HG03354 (cell line): ENCODE data around the gene CTAGE4.
A peak's percentile ranks its signal among the peaks of the same experiment; 100 is the strongest.
"Not testable (repeated sequence)": the region's sequence is repeated elsewhere in the genome, so short reads cannot be mapped to it uniquely, and the experiment has no call there.

Source experiments
- ATAC-seq: cut with Tn5 transposase; IDR thresholded peaks from one replicate; pipeline ENCODE4 v1.9.1; 2021; ENCODE audit warnings: mild to moderate bottlenecking; ENCODE audit not compliant: unreplicated experiment, poor library complexity, severe bottlenecking

Gene CTAGE4

DNA sequence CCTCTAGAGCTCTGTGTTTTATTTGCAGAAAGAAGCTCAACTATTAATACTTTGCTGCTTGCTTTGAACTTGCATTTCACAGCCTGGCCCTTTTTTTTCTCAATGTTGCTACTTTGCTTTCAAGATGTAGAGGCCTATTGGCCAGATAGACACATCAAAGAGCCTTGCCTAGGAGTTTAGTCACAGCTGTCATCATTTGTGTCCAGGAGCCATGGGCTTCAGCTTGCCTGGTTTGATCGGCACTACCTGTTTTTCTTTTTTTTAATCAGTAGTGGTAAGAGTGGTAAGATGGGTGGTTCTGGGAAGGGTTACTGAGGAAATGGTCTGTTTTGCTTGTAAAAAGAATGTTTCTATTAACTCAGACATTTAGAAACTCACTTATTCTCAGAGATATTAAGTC is 18.7 kb downstream of the CTAGE4 start:
- ATAC-seq = not testable (repeated sequence)

DNA sequence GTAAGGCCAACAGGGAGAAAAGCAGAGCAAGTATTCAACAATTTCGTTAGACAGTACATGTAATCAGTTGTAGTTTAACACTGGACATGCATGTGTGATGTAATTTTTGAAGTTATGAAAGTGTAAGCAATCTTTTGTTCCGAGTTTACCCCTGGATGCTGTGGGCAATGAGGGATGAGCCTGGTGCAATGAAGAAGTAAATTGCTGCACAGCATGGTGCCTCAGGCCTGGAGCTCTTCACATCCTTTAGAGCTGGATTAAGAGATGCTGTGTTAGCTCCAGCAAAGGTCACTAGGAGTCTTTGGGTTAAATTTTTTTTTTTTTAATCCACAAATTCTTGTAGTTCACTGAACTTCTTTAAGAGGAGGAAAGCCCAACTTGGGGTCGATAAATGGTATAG is 19.8 kb downstream of the CTAGE4 start:
- not testable (repeated sequence) for ATAC-seq

DNA sequence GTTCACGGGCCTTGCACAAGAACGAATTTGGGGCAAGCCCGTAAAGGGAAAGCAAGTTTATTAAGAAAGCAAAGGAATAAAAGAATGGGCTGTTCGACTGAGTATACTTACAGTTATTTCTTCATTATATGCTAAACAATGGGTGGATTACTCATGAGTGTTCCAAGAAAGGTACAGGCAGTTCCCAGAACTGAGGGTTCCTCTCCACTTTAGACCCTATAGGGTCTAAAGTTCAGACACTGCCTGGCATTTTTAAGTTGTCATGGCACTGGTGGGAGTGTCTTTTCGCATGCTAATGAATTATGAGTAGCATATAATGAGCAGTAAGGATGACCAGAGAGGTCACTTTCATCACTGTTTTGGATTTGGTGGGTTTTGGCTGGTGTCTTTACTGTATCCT is 22.0 kb downstream of the CTAGE4 start:
- not testable (repeated sequence) for ATAC-seq

DNA sequence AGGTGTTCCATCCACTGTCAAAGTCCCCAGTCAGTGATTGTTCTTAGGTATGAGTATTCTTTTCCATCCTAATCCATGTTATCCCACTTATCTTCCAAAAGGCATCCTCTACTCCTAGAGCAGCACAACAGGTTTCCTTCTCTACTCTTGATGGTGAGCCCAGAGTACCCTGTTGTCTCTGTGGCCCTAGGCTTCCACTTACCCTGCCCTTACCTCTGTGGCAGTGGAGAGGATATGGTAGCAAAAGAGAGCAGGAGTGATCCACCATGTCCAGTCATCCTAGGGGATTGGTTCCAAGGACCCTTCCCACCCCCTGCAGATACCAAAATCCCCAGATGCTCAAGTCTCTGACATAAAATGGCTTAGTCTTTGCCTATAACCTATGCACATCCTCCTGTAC is 33.9 kb downstream of the CTAGE4 start:
- not testable (repeated sequence) for ATAC-seq

DNA sequence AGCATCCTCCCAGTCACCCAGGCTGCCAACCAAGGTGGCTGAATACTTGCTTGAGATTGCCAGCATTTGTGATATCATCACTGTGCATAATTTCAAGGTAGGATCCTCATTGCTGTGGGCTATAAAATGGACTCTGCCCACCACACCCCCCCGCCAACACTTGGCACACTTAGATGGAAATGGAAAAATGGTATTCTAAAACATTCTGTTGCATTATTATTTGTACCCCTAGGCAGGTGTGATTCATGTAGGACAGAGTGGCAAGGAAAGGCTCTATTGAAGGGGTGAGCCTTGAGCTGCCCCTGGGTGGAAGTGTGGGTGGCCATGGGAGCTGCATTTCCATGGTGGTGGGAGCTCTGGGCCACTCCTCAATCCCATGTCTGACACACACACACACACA is 35.3 kb downstream of the CTAGE4 start:
- ATAC-seq = not testable (repeated sequence)

DNA sequence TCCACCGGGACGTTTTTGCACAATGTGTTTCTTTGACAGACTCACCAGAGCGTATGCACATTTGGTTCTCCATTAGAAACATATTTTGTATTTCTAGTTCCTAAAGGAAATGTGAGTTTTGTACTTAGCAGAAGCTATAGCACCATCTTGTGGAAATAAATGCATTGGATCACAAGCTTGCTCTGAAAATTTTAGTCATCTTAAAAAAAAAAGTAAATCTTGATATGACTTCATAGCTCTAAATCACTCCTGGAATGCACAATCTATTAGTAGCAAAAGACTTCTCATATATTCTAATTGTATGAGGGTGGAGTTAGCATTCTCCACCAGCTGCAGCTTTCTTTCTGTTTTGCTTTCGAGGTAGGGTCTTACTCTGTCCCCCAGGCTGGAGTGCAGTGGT is 35.9 kb downstream of the CTAGE4 start:
- ATAC-seq = peak; percentile 59

DNA sequence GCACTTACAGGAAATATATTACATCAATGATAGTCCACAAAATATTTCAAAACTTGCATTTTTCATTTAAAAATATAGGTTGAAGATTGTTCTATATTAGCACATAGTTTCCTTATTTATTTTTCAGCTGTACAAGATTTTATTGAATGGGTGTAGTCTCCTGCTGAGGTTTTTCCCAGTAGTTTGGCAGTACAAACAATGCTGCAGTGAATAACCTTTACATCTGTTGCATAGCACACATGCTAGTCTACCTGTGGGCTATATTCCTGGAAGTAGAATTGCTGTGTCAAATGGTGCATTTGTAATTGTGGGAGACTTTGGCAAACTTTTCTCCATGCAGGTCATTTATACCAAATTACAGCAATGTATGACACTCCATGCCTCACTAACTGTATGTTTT is 37.3 kb downstream of the CTAGE4 start:
- ATAC-seq = not testable (repeated sequence)

DNA sequence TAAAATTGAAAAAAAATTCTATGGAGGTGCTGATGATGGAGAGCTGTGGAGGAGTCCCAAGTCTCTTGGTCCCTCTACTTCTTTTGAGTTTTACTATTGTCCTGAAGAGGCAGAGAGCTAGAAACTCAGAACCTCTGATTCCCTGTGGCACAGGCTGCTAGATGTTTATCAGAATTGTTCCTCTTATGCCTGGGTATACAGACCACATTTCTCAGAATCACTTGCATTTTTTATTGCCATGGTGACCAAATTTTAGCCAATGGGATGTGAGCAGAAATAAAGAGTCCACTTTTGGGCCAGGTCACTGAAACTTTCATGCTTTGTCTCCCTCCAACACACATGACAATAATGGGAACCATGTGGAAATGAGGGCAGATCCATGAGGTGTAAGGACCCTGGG is 40.4 kb downstream of the CTAGE4 start:
- not testable (repeated sequence) for ATAC-seq

DNA sequence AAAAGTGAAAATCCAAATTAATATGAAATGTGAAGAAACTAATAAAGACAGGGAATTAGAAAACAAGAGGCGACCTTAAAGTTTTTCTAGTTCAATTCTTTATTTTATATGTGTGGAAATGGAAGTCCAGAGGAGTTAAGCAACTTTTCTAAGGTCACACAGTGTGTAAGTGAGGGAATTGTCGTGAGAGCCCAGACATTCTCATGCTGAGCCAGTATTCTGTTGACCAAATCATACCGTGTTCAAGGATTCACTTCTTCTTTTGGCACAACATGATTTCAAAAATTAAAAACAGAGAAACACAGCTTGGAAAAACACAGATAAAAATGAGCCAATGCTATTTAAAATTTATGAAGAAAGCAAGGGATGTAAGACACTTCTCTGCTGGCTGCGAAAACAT is 43.6 kb downstream of the CTAGE4 start:
- ATAC-seq = not testable (repeated sequence)

DNA sequence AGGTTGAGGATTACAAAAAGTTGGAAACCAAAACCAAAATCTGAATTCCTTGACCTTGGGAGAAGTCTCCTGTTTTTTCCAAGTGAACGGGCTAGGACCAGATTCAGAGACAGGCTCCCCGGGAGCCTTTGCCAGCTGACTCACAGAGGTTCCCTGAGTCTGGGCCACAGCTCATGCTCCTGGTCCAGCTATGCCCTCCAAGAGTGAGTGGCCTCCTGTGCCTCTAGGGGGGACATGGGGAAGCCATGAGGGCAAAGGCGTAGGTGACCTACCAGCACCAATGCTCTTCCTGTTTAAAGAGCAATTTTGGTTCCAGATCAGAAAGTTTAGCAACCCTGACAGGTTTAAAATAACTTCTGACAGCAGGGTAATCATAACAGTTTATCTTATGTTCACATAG is 45.5 kb downstream of the CTAGE4 start:
- not testable (repeated sequence) for ATAC-seq

DNA sequence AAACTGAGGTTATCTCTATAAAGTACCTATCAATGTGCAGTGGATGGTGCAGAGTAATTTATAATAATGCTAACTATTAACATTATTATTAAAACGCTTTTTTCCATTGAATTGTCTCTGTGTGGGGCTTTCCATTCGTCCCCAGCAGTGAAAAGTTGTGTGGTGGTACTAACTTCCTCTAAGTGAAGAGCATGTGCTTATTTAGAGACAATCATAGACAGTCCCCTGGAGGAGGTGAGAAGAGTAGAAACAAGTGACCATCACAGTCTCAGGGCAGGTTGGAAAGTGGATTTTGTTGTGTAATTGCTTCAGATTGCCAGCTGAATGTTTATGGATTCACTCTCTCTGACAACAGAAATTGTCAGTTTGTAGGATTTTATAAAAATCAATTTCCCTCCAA is 47.8 kb downstream of the CTAGE4 start:
- ATAC-seq = not testable (repeated sequence)

DNA sequence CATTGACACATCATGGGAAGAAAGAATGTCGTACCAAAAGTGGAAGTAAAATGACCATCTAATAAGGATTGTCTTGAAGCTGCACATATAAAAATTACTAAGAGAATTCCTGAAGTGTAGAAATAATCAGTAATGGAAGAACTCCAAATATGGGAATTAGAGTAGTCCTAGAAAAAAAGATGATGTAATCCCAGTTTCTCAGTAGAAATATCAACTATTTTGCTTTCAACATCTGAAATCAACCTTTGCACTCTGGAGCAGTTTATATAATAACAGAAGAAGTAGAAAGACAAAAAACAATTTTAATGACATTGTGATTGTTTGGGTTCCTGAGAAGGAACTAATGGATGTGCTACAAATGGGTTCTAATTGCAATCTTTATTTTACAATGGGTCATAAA is 49.8 kb downstream of the CTAGE4 start:
- ATAC-seq = not testable (repeated sequence)
